Psoas muscle (tissue), 8 donors: ENCODE measurements around the gene SLC24A4. TPM values are rescaled to one million over a fixed set of nuclear protein-coding genes. Genes with fewer than 3 reads are reported as not detected.

Experiments used
- ATAC-seq, 4 donors: fragments of 200-7000 bp; cut with Tn5 transposase; one replicate each; pipeline ENCODE4 v1.9.1; 2020; ENCODE audit warnings: moderate library complexity in 3 of 4, mild to moderate bottlenecking in 2 of 4
- DNase-seq, 2 donors: peaks; one replicate each; pipeline ENCODE4 v3.0.0-alpha.2; 2020
- H3K27ac ChIP-seq: fragments of 200-600 bp; one replicate; pipeline ENCODE4 v1.8.0; 2022
- H3K27me3 ChIP-seq, 3 donors: fragments of 200-600 bp in 1 of 3; one replicate each; pipeline versions ENCODE4 v1.6.1 to v1.8.0; 2013 to 2022; ENCODE audit warnings: low read length in 2 of 3, mild to moderate bottlenecking in 2 of 3, moderate library complexity in 1 of 3; ENCODE audit not compliant: insufficient read depth in 3 of 3
- H3K36me3 ChIP-seq, 2 donors: fragments of 200-600 bp in 1 of 2; one replicate each; pipeline versions ENCODE4 v1.6.1 to v1.8.0; 2013 to 2022; ENCODE audit warnings: low read depth in 1 of 2, mild to moderate bottlenecking in 1 of 2, moderate library complexity in 1 of 2; ENCODE audit not compliant: insufficient read depth in 1 of 2
- H3K4me1 ChIP-seq: fragments of 200-600 bp; one replicate; pipeline ENCODE4 v1.8.0; 2022
- H3K4me3 ChIP-seq: fragments of 200-600 bp; one replicate; pipeline ENCODE4 v1.8.0; 2022; ENCODE audit warnings: mild to moderate bottlenecking
- H3K9me3 ChIP-seq: fragments of 200-600 bp; one replicate; pipeline ENCODE4 v1.8.0; 2022
- WGBS, 3 donors: extraction: QIAGEN DNeasy Blood & Tissue Kit; methylation state at CpG; one replicate each; pipeline versions ENCODE4 v1.1.6 to v1.1.7; 2013; 5-methylcytosine and 5-hydroxymethylcytosine counted together
- intact Hi-C, 2 donors: fragments of 100-400 bp; cut with DNase I; formaldehyde crosslinking; loops; one replicate each; pipeline versions ENCODE4 v1.11.0 to v1.14.2; 2022
- polyA plus RNA-seq, 3 donors: library from polyadenylated mRNA; stranded (reverse); fragments of 200-250 nt; gene quantifications; one replicate each; pipeline ENCODE4 v1.2.3, GENCODE V29; 2013
- total RNA-seq, 4 donors: library from RNA; stranded (reverse); fragmentation: NEBNext Ultra II Directional in 2 of 4; extraction: Animal tissue kit (Norgen Biotek cat#: 25700) in 2 of 4; gene quantifications; one replicate each; pipeline versions ENCODE4 v1.2.1 to v1.2.4, GENCODE V29; 2021 to 2023
- TF ChIP-seq, protein P1 (sequence below): fragments of 200-600 bp; IDR thresholded peaks from one replicate; pipeline ENCODE4 v1.8.0; 2022; ENCODE audit warnings: antibody characterized with exemption
- donor health status: healthy with polysubstance abuse.
- donor health status: DM: no; HTN: no; CAD: no; lungs with moderate emphysema.
- donor health status: Bipolar disorder and iron deficiency.
- donor health status: healthy.
- donor health status: DM: yes; HTN: yes; CAD: no.
- donor health status: DM: no; HTN: no; CAD: no.
- donor health status: DM: no; HTN: no; CAD: no.
- donor health status: DM: yes; HTN: yes; CAD: no.

Gene SLC24A4
- total and polyA plus RNA-seq, 7 donors, result 0.21 to 2.3 (median 0.34) TPM

DNA sequence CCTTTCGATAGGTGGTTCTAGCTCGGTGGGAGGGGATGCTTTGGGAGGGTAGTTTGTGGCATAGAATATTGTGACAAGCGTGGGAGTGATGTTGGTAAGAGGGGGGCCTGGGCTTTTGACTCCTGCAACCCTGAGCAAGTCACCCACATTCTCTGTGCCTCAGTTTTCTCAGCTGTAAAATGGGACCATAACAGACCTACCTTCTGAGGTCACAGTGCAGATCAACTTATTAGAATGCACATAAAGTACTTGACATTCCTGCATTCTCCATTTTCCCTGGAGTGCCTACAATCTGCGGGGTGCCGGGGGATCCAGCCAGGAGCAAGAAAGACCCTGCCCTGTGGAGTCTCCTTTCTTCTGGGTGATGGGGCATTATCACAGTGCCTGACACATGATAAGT lies 63.2 kb downstream of the SLC24A4 start:
- 84 to 91% (median 89%) methylated on average over 5 of the region's 5 CpGs for WGBS, 3 donors
- no peaks in the 10 kb centered on the region for H3K9me3 ChIP-seq
- TF ChIP-seq, protein P1, sequence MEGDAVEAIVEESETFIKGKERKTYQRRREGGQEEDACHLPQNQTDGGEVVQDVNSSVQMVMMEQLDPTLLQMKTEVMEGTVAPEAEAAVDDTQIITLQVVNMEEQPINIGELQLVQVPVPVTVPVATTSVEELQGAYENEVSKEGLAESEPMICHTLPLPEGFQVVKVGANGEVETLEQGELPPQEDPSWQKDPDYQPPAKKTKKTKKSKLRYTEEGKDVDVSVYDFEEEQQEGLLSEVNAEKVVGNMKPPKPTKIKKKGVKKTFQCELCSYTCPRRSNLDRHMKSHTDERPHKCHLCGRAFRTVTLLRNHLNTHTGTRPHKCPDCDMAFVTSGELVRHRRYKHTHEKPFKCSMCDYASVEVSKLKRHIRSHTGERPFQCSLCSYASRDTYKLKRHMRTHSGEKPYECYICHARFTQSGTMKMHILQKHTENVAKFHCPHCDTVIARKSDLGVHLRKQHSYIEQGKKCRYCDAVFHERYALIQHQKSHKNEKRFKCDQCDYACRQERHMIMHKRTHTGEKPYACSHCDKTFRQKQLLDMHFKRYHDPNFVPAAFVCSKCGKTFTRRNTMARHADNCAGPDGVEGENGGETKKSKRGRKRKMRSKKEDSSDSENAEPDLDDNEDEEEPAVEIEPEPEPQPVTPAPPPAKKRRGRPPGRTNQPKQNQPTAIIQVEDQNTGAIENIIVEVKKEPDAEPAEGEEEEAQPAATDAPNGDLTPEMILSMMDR, result no peak
- H3K4me1 ChIP-seq, result no peaks in the 10 kb centered on the region
- ATAC-seq (no peak), DNase-seq (no peak)
- no peak overlapping the region for H3K27ac ChIP-seq
- intact Hi-C loops, result no loop called here
- peaks cover 0 to 3% (median 0%) of the 10 kb centered on the region in 3 donors for H3K27me3 ChIP-seq
- H3K4me3 ChIP-seq, result no peak overlapping the region
- no peaks in the 10 kb centered on the region for H3K36me3 ChIP-seq

DNA sequence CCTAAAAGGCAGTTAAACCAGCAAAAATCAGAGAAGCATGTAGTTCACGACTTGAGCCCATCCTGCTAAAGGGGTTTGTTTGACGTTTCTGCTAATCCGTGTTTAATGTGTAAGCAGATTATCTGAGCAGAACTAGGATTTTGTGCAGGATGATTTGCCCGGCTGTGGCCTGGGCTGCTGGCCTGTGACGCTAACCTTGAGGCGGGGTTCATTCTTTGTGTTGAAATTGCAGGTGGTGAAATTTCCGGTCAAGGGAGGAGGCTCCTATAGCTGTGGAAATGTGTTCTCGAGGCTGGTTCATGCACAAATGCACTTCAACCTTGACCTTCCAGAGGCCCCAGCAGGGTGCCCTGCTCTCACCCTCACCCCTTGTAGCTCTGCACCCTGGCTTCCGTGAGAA lies 63.7 kb downstream of the SLC24A4 start:
- H3K27me3 ChIP-seq, result peaks cover 0 to 3% (median 0%) of the 10 kb centered on the region in 3 donors

DNA sequence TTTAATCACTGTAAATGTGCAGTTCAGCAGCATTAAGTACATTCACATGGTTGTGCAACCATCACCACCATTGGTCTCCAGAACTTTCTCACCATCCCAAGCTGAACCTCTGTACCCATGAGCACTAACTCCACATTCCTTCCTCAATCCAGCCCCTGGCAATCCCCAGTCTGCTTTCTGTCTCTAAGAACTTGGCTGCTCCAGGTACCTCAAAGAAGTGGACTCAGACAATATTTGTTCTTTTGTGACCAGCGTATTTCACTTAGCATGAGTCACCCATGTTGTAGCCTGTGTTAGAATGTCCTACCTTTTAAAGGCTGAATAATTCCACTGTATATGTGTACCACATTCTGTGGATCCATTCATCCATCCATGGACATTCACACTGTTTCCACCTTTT lies 64.6 kb downstream of the SLC24A4 start:
- Histone ChIP-seq H3K9me3 (no peaks in the 10 kb centered on the region), H3K27me3 (peaks cover 0 to 3% (median 0%) of the 10 kb centered on the region in 3 donors), H3K36me3 (no peaks in the 10 kb centered on the region), H3K4me1 (no peaks in the 10 kb centered on the region), H3K27ac (no peak overlapping the region), H3K4me3 (no peak overlapping the region)
- DNase-seq (no peak), ATAC-seq (no peak)
- TF ChIP-seq, protein P1, result no peak
- 94 to 100% (median 97%) methylated on average over 1 of the region's 1 CpG for WGBS, 3 donors
- intact Hi-C loops, result no loop called here

More for the DNA sequence above, 63.7 kb downstream of the SLC24A4 start:
- Histone ChIP-seq H3K4me1 (no peaks in the 10 kb centered on the region), H3K4me3 (no peak overlapping the region), H3K27ac (no peak overlapping the region), H3K36me3 (no peaks in the 10 kb centered on the region), H3K9me3 (no peaks in the 10 kb centered on the region)
- DNase-seq (no peak), ATAC-seq (no peak)
- WGBS, 3 donors, result 66 to 76% (median 73%) methylated on average over 9 of the region's 9 CpGs
- intact Hi-C loops, result no loop called here
- TF ChIP-seq, protein P1, result no peak

DNA sequence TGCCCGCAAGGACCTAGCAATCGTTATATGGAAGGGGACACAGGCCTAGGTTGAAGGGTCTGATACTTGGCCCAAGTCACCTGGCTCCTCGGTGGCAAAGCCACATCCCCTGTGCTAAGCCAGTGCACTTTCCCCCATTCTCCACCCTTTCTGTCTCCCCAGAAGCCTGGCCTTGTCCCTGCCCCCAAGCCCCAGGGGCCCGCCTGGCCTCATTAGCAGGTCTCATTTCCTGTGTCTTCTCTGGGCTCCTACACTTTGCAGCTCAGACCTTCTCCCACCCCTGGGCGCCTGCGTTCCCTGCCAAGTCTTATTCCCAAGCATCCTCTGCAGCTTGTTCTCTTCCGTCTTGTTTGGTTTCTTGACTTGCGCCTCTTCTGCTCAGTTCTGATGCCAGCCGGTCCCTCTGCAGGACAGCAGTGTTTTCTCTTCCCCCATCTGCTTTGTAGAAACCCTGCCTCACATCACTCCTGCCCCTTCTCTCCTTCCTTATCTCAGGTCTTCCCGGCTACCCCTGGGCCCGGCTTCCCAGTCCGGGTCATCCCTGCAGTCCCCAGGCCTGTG lies 66.7 kb downstream of the SLC24A4 start:
- DNase-seq (no peak), ATAC-seq (no peak)
- 75 to 81% (median 76%) methylated on average over 12 of the region's 12 CpGs for WGBS, 3 donors
- no peaks in the 10 kb centered on the region for H3K9me3 ChIP-seq
- H3K4me3 ChIP-seq, result no peak overlapping the region
- intact Hi-C loops, result no loop called here
- H3K27ac ChIP-seq, result no peak overlapping the region
- TF ChIP-seq, protein P1, result no peak
- H3K4me1 ChIP-seq, result no peaks in the 10 kb centered on the region
- H3K27me3 ChIP-seq, result peaks cover 0 to 3% (median 0%) of the 10 kb centered on the region in 3 donors
- no peaks in the 10 kb centered on the region for H3K36me3 ChIP-seq

DNA sequence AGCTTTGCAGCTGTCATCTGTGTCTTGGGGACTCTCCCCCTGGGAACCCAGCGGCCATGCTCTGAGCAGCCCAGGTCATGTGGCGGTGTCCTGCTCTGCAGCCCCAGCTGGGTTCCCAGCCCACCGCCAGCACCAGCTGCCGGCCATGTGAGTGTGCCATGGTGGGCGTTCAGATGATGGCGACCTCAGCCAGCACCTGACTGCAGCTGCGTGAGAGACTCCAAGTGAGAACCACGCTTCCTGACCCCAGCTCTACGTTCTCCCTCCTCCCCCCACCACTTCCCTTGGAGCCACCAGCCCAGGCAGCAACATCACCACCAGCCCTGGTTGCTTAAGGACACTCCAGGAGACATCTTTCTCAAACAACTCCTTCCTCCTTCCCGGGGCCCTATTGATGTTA lies 68.8 kb downstream of the SLC24A4 start:
- DNase-seq, result no peak
- WGBS, 3 donors, result 37 to 48% (median 40%) methylated on average over 10 of the region's 10 CpGs
- Histone ChIP-seq H3K27ac (no peak overlapping the region), H3K4me3 (no peak overlapping the region), H3K4me1 (no peaks in the 10 kb centered on the region), H3K9me3 (no peaks in the 10 kb centered on the region), H3K36me3 (no peaks in the 10 kb centered on the region), H3K27me3 (peaks cover 0 to 2% (median 0%) of the 10 kb centered on the region in 3 donors)
- intact Hi-C loops, result no loop called here
- ATAC-seq, result no peak
- TF ChIP-seq, protein P1, result no peak
